HEK293 (cell line): ENCODE measurements around the gene FOXO6.

Experiments
- CTCF ChIP-seq: fragments of 450-650 bp; formaldehyde crosslinking; IDR thresholded peaks from 2 replicates; pipeline ENCODE4 v1.5.1; 2016; ENCODE audit warnings: missing biosample characterization, missing genetic modification characterization
- REPIN1 ChIP-seq: fragments of 450-650 bp; formaldehyde crosslinking; IDR thresholded peaks from 2 replicates; pipeline ENCODE4 v1.5.1; 2017; ENCODE audit warnings: missing biosample characterization, missing genetic modification characterization, low read depth
- REST ChIP-seq: fragments of 450-650 bp; formaldehyde crosslinking; IDR thresholded peaks from 2 replicates; pipeline ENCODE4 v1.5.1; 2016; ENCODE audit warnings: missing biosample characterization, missing genetic modification characterization
- SALL2 ChIP-seq: fragments of 450-650 bp; formaldehyde crosslinking; IDR thresholded peaks from 2 replicates; pipeline ENCODE4 v1.5.0; 2017; ENCODE audit warnings: missing biosample characterization, mild to moderate bottlenecking, missing genetic modification characterization, borderline replicate concordance
- SP2 ChIP-seq: fragments of 450-650 bp; formaldehyde crosslinking; IDR thresholded peaks from 2 replicates; pipeline ENCODE4 v1.5.1; 2016; ENCODE audit warnings: missing biosample characterization, missing genetic modification characterization
- ZBTB11 ChIP-seq: fragments of 450-650 bp; formaldehyde crosslinking; conservative IDR thresholded peaks from 2 replicates; pipeline ENCODE4 v1.5.1; 2016; ENCODE audit warnings: low read depth, missing biosample characterization, missing genetic modification characterization
- ZBTB8A ChIP-seq: fragments of 450-650 bp; formaldehyde crosslinking; IDR thresholded peaks from 2 replicates; pipeline ENCODE4 v1.5.1; 2016; ENCODE audit warnings: missing biosample characterization, missing genetic modification characterization
- ZNF112 ChIP-seq: fragments of 450-650 bp; formaldehyde crosslinking; IDR thresholded peaks from 2 replicates; pipeline ENCODE4 v1.5.0; 2017; ENCODE audit warnings: missing biosample characterization, missing genetic modification characterization
- ZNF239 ChIP-seq: fragments of 450-650 bp; formaldehyde crosslinking; IDR thresholded peaks from 2 replicates; pipeline ENCODE4 v1.5.1; 2016; ENCODE audit warnings: missing biosample characterization, missing genetic modification characterization

- no peak for TF ChIP-seq CTCF (tag by site-specific recombination)
- TF ChIP-seq REPIN1 (tag by site-specific recombination): no peak
- TF ChIP-seq ZBTB8A (tag by site-specific recombination): no peak
- no peak for TF ChIP-seq SP2 (tag by site-specific recombination)
- TF ChIP-seq ZNF239 (tag by site-specific recombination): no peak
- no peak for TF ChIP-seq ZBTB11 (tag by site-specific recombination)
- TF ChIP-seq REST (tag by site-specific recombination): no peak
- TF ChIP-seq ZNF112: no peak
- no peak for TF ChIP-seq SALL2 (tag by site-specific recombination)
Observed at GRCh38 chr1:41408691-41409090, 47.5 kb downstream of the FOXO6 start.
